A549 (cell line): Measurements from ENCODE around the gene MAP10.

Experiments used
- CHD2 ChIP-seq: fragments of 150-350 bp; IDR thresholded peaks from 2 replicates; pipeline ENCODE4 v1.6.1; 2014; ENCODE audit warnings: low read length; ENCODE audit not compliant: partially characterized antibody
- CTCF ChIP-seq: fragments of >200 bp; sonication (Bioruptor Twin); formaldehyde crosslinking; IDR thresholded peaks from 3 replicates; pipeline ENCODE4 v1.5.1; 2016
- EP300 ChIP-seq, 2 experiments: fragments of >200 bp; sonication (Bioruptor Twin); formaldehyde crosslinking; IDR thresholded peaks; 2 replicates in 1 of 2; 3 replicates in 1 of 2; pipeline ENCODE4 v1.6.1; 2016 to 2017
- ESRRA ChIP-seq: fragments of 150-350 bp; IDR thresholded peaks from 2 replicates; pipeline ENCODE4 v1.6.1; 2014; ENCODE audit warnings: mild to moderate bottlenecking, low read length, borderline replicate concordance
- MYC ChIP-seq: IDR thresholded peaks from 2 replicates; pipeline ENCODE4 v1.6.1; 2012; ENCODE audit warnings: mild to moderate bottlenecking, inconsistent platforms, low read length, improper control_type of control experiment, borderline replicate concordance
- POLR2A ChIP-seq: IDR thresholded peaks from 2 replicates; pipeline ENCODE4 v1.6.1; 2012; ENCODE audit warnings: mild to moderate bottlenecking, low read length
- REST ChIP-seq: fragments of 200-600 bp; sonication (generic); IDR thresholded peaks from 2 replicates; pipeline ENCODE4 v1.6.1; 2016; ENCODE audit warnings: antibody characterized with exemption, mild to moderate bottlenecking, moderate library complexity
- RFX5 ChIP-seq: fragments of 450-650 bp; IDR thresholded peaks from 2 replicates; pipeline ENCODE4 v1.7.1; 2014; ENCODE audit warnings: antibody characterized with exemption, mild to moderate bottlenecking, moderate library complexity

GRCh38 chr1:232844791-232845190 is 39.6 kb downstream of the MAP10 start:
- TF ChIP-seq CTCF (no peak), EP300 (IDR thresholded peaks at IDR 0.05) (no peak), CHD2 (no peak), POLR2A (no peak), REST (no peak), RFX5 (no peak), ESRRA (no peak), MYC (no peak)
